Spinal cord (tissue), 10 donors: ENCODE data around the gene OR6T1. TPM values are rescaled to one million over a fixed set of nuclear protein-coding genes. Genes with fewer than 3 reads are reported as not detected.
A peak's percentile ranks its signal among the peaks of the same experiment; 100 is the strongest.

Experiments
- DNase-seq, 6 donors: peaks; one replicate each; pipeline versions ENCODE4 v3.0.0 to v3.0.0-alpha.2; 2013 to 2015; ENCODE audit warnings: low spot score in 6 of 6, low read depth in 4 of 6
- H3K27ac ChIP-seq: one replicate; pipeline ENCODE4 v1.5.1; 2013; ENCODE audit warnings: low read depth, low read length, control low read depth
- H3K27me3 ChIP-seq: one replicate; pipeline ENCODE4 v1.6.1; 2013; ENCODE audit warnings: low read length; ENCODE audit not compliant: control insufficient read depth, insufficient read depth
- H3K36me3 ChIP-seq: one replicate; pipeline ENCODE4 v1.6.1; 2013; ENCODE audit warnings: low read length; ENCODE audit not compliant: control insufficient read depth, insufficient read depth
- H3K4me1 ChIP-seq: one replicate; pipeline ENCODE4 v1.6.1; 2013; ENCODE audit warnings: low read length; ENCODE audit not compliant: control insufficient read depth, insufficient read depth
- H3K4me3 ChIP-seq: one replicate; pipeline ENCODE4 v1.5.1; 2013; ENCODE audit warnings: low read depth, low read length, control low read depth
- H3K9me3 ChIP-seq: one replicate; pipeline ENCODE4 v1.6.1; 2013; ENCODE audit warnings: low read length; ENCODE audit not compliant: control insufficient read depth, insufficient read depth
- WGBS: methylation state at CpG from one replicate; pipeline ENCODE4 v1.1.5; 2013; ENCODE audit warnings: missing lambda C conversion rate; ENCODE audit not compliant: insufficient coverage; 5-methylcytosine and 5-hydroxymethylcytosine counted together
- polyA plus RNA-seq, 2 donors: library from polyadenylated mRNA; unstranded; fragments of 120-200 nt; gene quantifications; one replicate each; pipeline ENCODE4 v1.2.1, GENCODE V29; 2013; ENCODE audit not compliant: insufficient read length in 2 of 2
- total RNA-seq, 2 donors: library from RNA; depleted of rRNA in 1 of 2; stranded (reverse); fragments of 120-200 nt in 1 of 2; fragments of >200 nt in 1 of 2; gene quantifications; one replicate each; pipeline versions ENCODE4 v1.2.3 to v1.2.4, GENCODE V29; 2013 to 2014
- donor health status: healthy.

OR6T1 gene
- total and polyA plus RNA-seq, 4 donors = not detected

- Histone ChIP-seq H3K4me1 (no peaks in the 10 kb centered on the region), H3K36me3 (no peaks in the 10 kb centered on the region), H3K9me3 (no peaks in the 10 kb centered on the region), H3K27ac (no peak overlapping the region), H3K27me3 (no peaks in the 10 kb centered on the region), H3K4me3 (no peak overlapping the region)
- DNase-seq = no peak
- WGBS = no CpG with 5 or more reads among the region's 1 CpG
Observed at GRCh38 chr11:123924027-123924426, 19.6 kb downstream of the OR6T1 start.

GRCh38 chr11:123920943-123921342 is 22.7 kb downstream of the OR6T1 start:
- H3K27me3 ChIP-seq = no peaks in the 10 kb centered on the region
- DNase-seq = peak in 1 of 6 donors; percentile 8
- H3K4me3 ChIP-seq = no peak overlapping the region
- no CpG with 5 or more reads among the region's 3 CpGs for WGBS
- H3K4me1 ChIP-seq = no peaks in the 10 kb centered on the region
- no peak overlapping the region for H3K27ac ChIP-seq
- no peaks in the 10 kb centered on the region for H3K36me3 ChIP-seq
- no peaks in the 10 kb centered on the region for H3K9me3 ChIP-seq

- DNase-seq = peak in 3 of 6 donors; percentile 4 to 80 (median 39)
- Histone ChIP-seq H3K27me3 (no peaks in the 10 kb centered on the region), H3K36me3 (no peaks in the 10 kb centered on the region), H3K4me1 (peaks cover 2% of the 10 kb centered on the region), H3K4me3 (no peak overlapping the region), H3K9me3 (no peaks in the 10 kb centered on the region), H3K27ac (no peak overlapping the region)
- 53% methylated on average over 2 of the region's 3 CpGs for WGBS
Observed at GRCh38 chr11:123905826-123906225, 37.8 kb downstream of the OR6T1 start.

GRCh38 chr11:123904932-123905331 is 38.7 kb downstream of the OR6T1 start:
- Histone ChIP-seq H3K4me1 (peaks cover 2% of the 10 kb centered on the region), H3K27ac (no peak overlapping the region), H3K9me3 (no peaks in the 10 kb centered on the region), H3K36me3 (no peaks in the 10 kb centered on the region), H3K4me3 (no peak overlapping the region), H3K27me3 (no peaks in the 10 kb centered on the region)
- 80% methylated on average over 1 of the region's 3 CpGs for WGBS
- peak in 2 of 6 donors; percentile 39 to 48 for DNase-seq

- no CpG with 5 or more reads among the region's 2 CpGs for WGBS
- DNase-seq = no peak
- peaks cover 2% of the 10 kb centered on the region for H3K4me1 ChIP-seq
- no peak overlapping the region for H3K4me3 ChIP-seq
- H3K27ac ChIP-seq = no peak overlapping the region
- H3K27me3 ChIP-seq = no peaks in the 10 kb centered on the region
- H3K36me3 ChIP-seq = no peaks in the 10 kb centered on the region
- no peaks in the 10 kb centered on the region for H3K9me3 ChIP-seq
Observed at GRCh38 chr11:123903932-123904331, 39.7 kb downstream of the OR6T1 start.

- H3K9me3 ChIP-seq = no peaks in the 10 kb centered on the region
- H3K27me3 ChIP-seq = no peaks in the 10 kb centered on the region
- no peak within 1 kb of the TSS for H3K4me3 ChIP-seq
- peaks cover 2% of the 10 kb centered on the region for H3K4me1 ChIP-seq
- no peak for DNase-seq
- no CpG with 5 or more reads among the region's 1 CpG for WGBS
- H3K36me3 ChIP-seq = no peaks in the 10 kb centered on the region
- H3K27ac ChIP-seq = no peak within 1 kb of the TSS
Observed at GRCh38 chr11:123901867-123902266, 41.8 kb downstream of the OR6T1 start, which contains the start of gene OR8D4. OR8D4 (plus strand) TSS chr11:123902167; CDS start chr11:123906432, 4,265 bp downstream.

GRCh38 chr11:123899792-123900191 is 43.8 kb downstream of the OR6T1 start:
- no peak overlapping the region for H3K4me3 ChIP-seq
- WGBS = 67% methylated on average over 2 of the region's 3 CpGs
- H3K27ac ChIP-seq = no peak overlapping the region
- H3K36me3 ChIP-seq = no peaks in the 10 kb centered on the region
- H3K9me3 ChIP-seq = no peaks in the 10 kb centered on the region
- no peak for DNase-seq
- no peaks in the 10 kb centered on the region for H3K27me3 ChIP-seq
- no peaks in the 10 kb centered on the region for H3K4me1 ChIP-seq

Other genes starting within 250 kb of the OR6T1 start
- gene ZNF202, start 202.2 kb downstream of the OR6T1 start, total RNA-seq = 10 to 100 TPM; 10.7 to 11.1 TPM
- gene ZNF202, start 202.2 kb downstream of the OR6T1 start, polyA plus RNA-seq = 10 to 100 TPM; 13.9 to 15.0 TPM
- not detected for gene OR6X1, start 189.3 kb downstream of the OR6T1 start, total RNA-seq
- not detected for gene OR6X1, start 189.3 kb downstream of the OR6T1 start, polyA plus RNA-seq
- gene OR6M1, start 137.5 kb downstream of the OR6T1 start, total RNA-seq = not detected
- gene OR6M1, start 137.5 kb downstream of the OR6T1 start, polyA plus RNA-seq = not detected
- gene TMEM225, start 58.2 kb downstream of the OR6T1 start, total RNA-seq = not detected
- gene TMEM225, start 58.2 kb downstream of the OR6T1 start, polyA plus RNA-seq = not detected
- under 1 TPM; 0.06 to 0.10 TPM for gene OR8D4, start 41.7 kb downstream of the OR6T1 start, total RNA-seq
- not detected for gene OR8D4, start 41.7 kb downstream of the OR6T1 start, polyA plus RNA-seq
- gene OR4D5, start 4.2 kb downstream of the OR6T1 start, total RNA-seq = not detected
- not detected for gene OR4D5, start 4.2 kb downstream of the OR6T1 start, polyA plus RNA-seq
- gene OR10S1, start 33.9 kb upstream of the OR6T1 start, total RNA-seq = not detected
- gene OR10S1, start 33.9 kb upstream of the OR6T1 start, polyA plus RNA-seq = not detected
- not detected for gene OR10G6, start 51.3 kb upstream of the OR6T1 start, total RNA-seq
- gene OR10G6, start 51.3 kb upstream of the OR6T1 start, polyA plus RNA-seq = not detected
- gene OR10G4, start 69.2 kb upstream of the OR6T1 start, total RNA-seq = not detected
- not detected for gene OR10G4, start 69.2 kb upstream of the OR6T1 start, polyA plus RNA-seq
- gene OR10G9, start 79.2 kb upstream of the OR6T1 start, total RNA-seq = not detected
- not detected for gene OR10G9, start 79.2 kb upstream of the OR6T1 start, polyA plus RNA-seq
- gene OR10G8, start 83.0 kb upstream of the OR6T1 start, total RNA-seq = not detected
- gene OR10G8, start 83.0 kb upstream of the OR6T1 start, polyA plus RNA-seq = not detected
- gene OR10G7, start 97.5 kb upstream of the OR6T1 start, total RNA-seq = not detected
- gene OR10G7, start 97.5 kb upstream of the OR6T1 start, polyA plus RNA-seq = not detected
- gene VWA5A, start 171.6 kb upstream of the OR6T1 start, total RNA-seq = 10 to 100 TPM; 22.8 to 50.4 TPM
- 10 to 100 TPM; 38.4 to 41.5 TPM for gene VWA5A, start 171.6 kb upstream of the OR6T1 start, polyA plus RNA-seq
- gene OR10D3, start 239.5 kb upstream of the OR6T1 start, total RNA-seq = not detected
- not detected for gene OR10D3, start 239.5 kb upstream of the OR6T1 start, polyA plus RNA-seq